OCI-LY7 (cell line): ENCODE data around the gene KCTD21. TPM values are rescaled to one million over a fixed set of nuclear protein-coding genes. Genes with fewer than 3 reads are reported as not detected.
A peak's percentile ranks its signal among the peaks of the same experiment; 100 is the strongest.

ENCODE experiments used
- BruUV-seq: library from RNA; stranded (reverse); fragments of 400-500 nt; replicated peaks from 2 replicates; lab custom pipeline; 2021; lab: Mats Ljungman, UMichigan
- CTCF ChIA-PET: fragments of 300-600 bp; sonication (Branson Sonifier 250); formaldehyde crosslinking; loops from one replicate; lab custom pipeline; 2022; ENCODE audit warnings: antibody characterized with exemption; ENCODE audit not compliant: unreplicated experiment; lab: Charles Lee
- POLR2A ChIA-PET: fragments of 300-600 bp; sonication (Branson Sonifier 250); formaldehyde crosslinking; loops from one replicate; lab custom pipeline; 2022; ENCODE audit warnings: antibody characterized with exemption; lab: Charles Lee
- DNase-seq: peaks from one replicate; pipeline ENCODE4 v3.0.0-alpha.2; 2015; ENCODE audit warnings: low spot score
- H2AFZ ChIP-seq: fragments of 200-600 bp; sonication (generic), shearing (Covaris generic); 2 replicates; pipeline ENCODE4 v1.6.1; 2014; ENCODE audit warnings: mild to moderate bottlenecking, antibody characterized with exemption, low read length, moderate library complexity
- H3K27ac ChIP-seq: fragments of 200-600 bp; sonication (generic); 2 replicates; pipeline ENCODE4 v1.5.1; 2014; ENCODE audit warnings: mixed run types, low read depth, mild to moderate bottlenecking, moderate library complexity, low read length, inconsistent platforms; ENCODE audit not compliant: poor library complexity, severe bottlenecking
- H3K36me3 ChIP-seq: fragments of 200-600 bp; sonication (generic); 2 replicates; pipeline ENCODE4 v1.6.1; 2014; ENCODE audit warnings: mild to moderate bottlenecking, antibody characterized with exemption, low read length, moderate library complexity, mixed read lengths; ENCODE audit not compliant: insufficient read depth
- H3K4me1 ChIP-seq: fragments of 200-600 bp; sonication (generic); 2 replicates; pipeline ENCODE4 v1.5.1; 2014; ENCODE audit warnings: mild to moderate bottlenecking, low read length; ENCODE audit not compliant: insufficient read depth, poor library complexity, severe bottlenecking
- H3K4me2 ChIP-seq: fragments of 200-600 bp; sonication (generic); 2 replicates; pipeline ENCODE4 v1.6.1; 2014; ENCODE audit warnings: mild to moderate bottlenecking, low read length
- H3K4me3 ChIP-seq: fragments of 200-600 bp; sonication (generic); 2 replicates; pipeline ENCODE4 v1.5.1; 2014; ENCODE audit warnings: mild to moderate bottlenecking, low read depth, low read length; ENCODE audit not compliant: poor library complexity, severe bottlenecking
- H3K79me2 ChIP-seq: fragments of 200-600 bp; sonication (generic); 2 replicates; pipeline ENCODE4 v1.6.1; 2016; ENCODE audit warnings: low read depth, mild to moderate bottlenecking, low read length, moderate library complexity, mixed read lengths; ENCODE audit not compliant: insufficient read depth
- H3K9me2 ChIP-seq: fragments of 200-600 bp; sonication (generic); 2 replicates; pipeline ENCODE4 v1.6.1; 2016; ENCODE audit warnings: mild to moderate bottlenecking, low read length, mixed read lengths; ENCODE audit not compliant: insufficient read depth
- H3K9me3 ChIP-seq: fragments of 200-600 bp; sonication (generic); 2 replicates; pipeline ENCODE4 v1.6.1; 2014; ENCODE audit warnings: mild to moderate bottlenecking, mixed run types, low read length, mixed read lengths
- H4K20me1 ChIP-seq: fragments of 200-600 bp; sonication (generic); 2 replicates; pipeline ENCODE4 v1.6.1; 2014; ENCODE audit warnings: mild to moderate bottlenecking, antibody characterized with exemption, low read length, moderate library complexity, mixed read lengths; ENCODE audit not compliant: insufficient read depth
- CTCF ChIP-seq: fragments of 200-600 bp; sonication (generic); conservative IDR thresholded peaks from 2 replicates; pipeline ENCODE4 v1.5.1; 2014; ENCODE audit warnings: mild to moderate bottlenecking, antibody characterized with exemption, low read length, moderate library complexity, mixed read lengths
- EZH2phosphoT487 ChIP-seq: fragments of 200-600 bp; sonication (generic); IDR thresholded peaks from 2 replicates; pipeline ENCODE4 v1.6.1; 2018; ENCODE audit warnings: low read depth, borderline replicate concordance, mild to moderate bottlenecking, mixed run types, antibody characterized with exemption, low read length, moderate library complexity, mixed read lengths
- intact Hi-C: fragments of 100-400 bp; cut with micrococcal nuclease; formaldehyde crosslinking; loops from one replicate; pipeline ENCODE4 v1.10.0; 2022; ENCODE audit not compliant: unreplicated experiment
- total RNA-seq, 2 experiments: library from RNA; depleted of rRNA in 1 of 2; stranded (reverse); fragments of >200 nt in 1 of 2; shearing (Covaris generic) in 1 of 2; gene quantifications; 2 replicates each; pipeline ENCODE4 v1.2.3, GENCODE V29; 2014 to 2022

The KCTD21 gene
- total RNA-seq, 2 experiments from 2014 or later: 1.5 to 2.5 TPM

DNA sequence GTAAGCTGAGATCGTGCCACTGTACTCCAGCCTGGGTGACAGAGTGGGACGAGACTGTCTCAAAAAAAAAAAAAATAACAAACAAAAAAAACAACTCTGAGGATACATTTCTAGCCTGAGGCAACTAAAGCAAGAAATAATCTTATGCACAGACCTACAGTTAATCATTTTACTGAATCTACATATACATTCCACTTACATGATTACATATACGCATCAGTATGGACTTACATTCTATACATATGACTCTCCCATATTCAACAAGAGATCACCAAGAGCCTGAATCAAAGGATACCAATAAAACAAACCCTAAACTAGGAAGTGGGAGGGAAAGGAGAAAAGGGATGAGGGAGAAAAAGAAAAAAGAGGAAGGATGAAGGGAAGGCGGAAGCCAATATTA is 50.1 kb downstream of the KCTD21 start:
- Histone ChIP-seq H3K4me1 (peaks cover 38% of the 10 kb centered on the region), H3K4me2 (peak overlapping the region; percentile 84), H3K27ac (no peak overlapping the region), H3K9me3 (no peaks in the 10 kb centered on the region), H3K36me3 (peaks cover 48% of the 10 kb centered on the region), H4K20me1 (no peaks in the 10 kb centered on the region), H3K4me3 (peak overlapping the region; percentile 82), H3K79me2 (peaks cover 38% of the 10 kb centered on the region; the same call in 1 of the 2 replicates), H3K9me2 (no peaks in the 10 kb centered on the region), H2AFZ (peak overlapping the region; percentile 87; the same call in 1 of the 2 replicates)
- ChIA-PET CTCF (no interaction called here), POLR2A (interaction anchor here (1.3 to 2.4 kb wide), 3 partner anchors 8 to 143 kb away, joined by 5 to 9 read pairs (median 6); partner anchors contain the start of genes INTS4 and NDUFC2)
- no peak for TF ChIP-seq EZH2phosphoT487
- no peak for TF ChIP-seq CTCF
- intact Hi-C loops: loop anchor here (5.0 to 10.0 kb wide), 2 partner anchors 143 to 434 kb away; partner anchors contain the start of genes INTS4 and NARS2
- no peak for DNase-seq
- no TSS peak for BruUV-seq

- Histone ChIP-seq H2AFZ (no peak overlapping the region), H3K9me3 (no peaks in the 10 kb centered on the region), H4K20me1 (peaks cover 6% of the 10 kb centered on the region; the same call in 1 of the 2 replicates), H3K9me2 (no peaks in the 10 kb centered on the region), H3K27ac (no peak overlapping the region), H3K79me2 (peaks cover 5% of the 10 kb centered on the region; the same call in 1 of the 2 replicates), H3K36me3 (peaks cover 37% of the 10 kb centered on the region), H3K4me1 (peaks cover 2% of the 10 kb centered on the region), H3K4me2 (no peak overlapping the region), H3K4me3 (no peak overlapping the region)
- CTCF ChIA-PET: no interaction called here
- TF ChIP-seq CTCF (no peak), EZH2phosphoT487 (no peak)
- POLR2A ChIA-PET: interaction anchor here (0.9 kb wide), 1 partner anchor 34 kb away, joined by 3 read pairs; no protein-coding TSS in a partner anchor
- intact Hi-C loops: loop anchor here (10.0 kb wide), 1 partner anchor 138 kb away; the partner anchor contains the start of gene INTS4
- no peak for DNase-seq
- no TSS peak for BruUV-seq
Observed at GRCh38 chr11:78132475-78132874, 56.0 kb downstream of the KCTD21 start.

- Histone ChIP-seq H3K36me3 (peaks cover 31% of the 10 kb centered on the region), H4K20me1 (peaks cover 6% of the 10 kb centered on the region; the same call in 1 of the 2 replicates), H3K4me2 (no peak overlapping the region), H3K9me3 (no peaks in the 10 kb centered on the region), H3K4me1 (no peaks in the 10 kb centered on the region), H3K79me2 (no peaks in the 10 kb centered on the region), H3K9me2 (no peaks in the 10 kb centered on the region), H3K4me3 (no peak overlapping the region), H2AFZ (no peak overlapping the region), H3K27ac (no peak overlapping the region)
- ChIA-PET POLR2A (interaction anchor here (0.9 kb wide), 1 partner anchor 34 kb away, joined by 3 read pairs; no protein-coding TSS in a partner anchor), CTCF (no interaction called here)
- intact Hi-C loops: loop anchor here (10.0 kb wide), 1 partner anchor 137 kb away; the partner anchor contains the start of gene INTS4
- BruUV-seq: TSS peak; percentile 6
- TF ChIP-seq CTCF (no peak), EZH2phosphoT487 (no peak)
- DNase-seq: no peak
Observed at GRCh38 chr11:78131956-78132355, 56.5 kb downstream of the KCTD21 start.
